ENCODE data around the gene NINL.
"Not testable (repeated sequence)": the region's sequence is repeated elsewhere in the genome, so short reads cannot be mapped to it uniquely, and the experiment has no call there.

NINL gene

DNA sequence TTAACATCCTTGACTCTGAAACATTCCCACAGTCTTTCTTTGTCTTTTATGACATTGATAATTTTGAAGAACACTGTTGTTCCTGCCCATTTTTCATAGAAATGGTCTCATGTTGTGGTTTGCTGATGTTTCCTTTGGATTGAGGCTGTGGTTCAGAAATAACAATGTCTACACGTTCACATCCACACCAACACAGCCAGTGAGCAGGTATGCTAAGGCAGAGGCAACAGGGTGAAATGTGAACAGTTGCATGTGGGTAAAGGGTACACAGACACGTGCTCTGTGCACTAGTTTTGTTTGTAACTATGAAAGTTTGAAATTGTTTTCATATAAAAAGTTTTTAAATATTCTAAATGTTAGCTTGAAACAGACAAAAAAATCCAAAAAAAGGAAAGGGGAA is 99.5 kb downstream of the NINL start:
- no peak for DNase-seq (ENCODE audit: low read depth in 2 of 2)

DNA sequence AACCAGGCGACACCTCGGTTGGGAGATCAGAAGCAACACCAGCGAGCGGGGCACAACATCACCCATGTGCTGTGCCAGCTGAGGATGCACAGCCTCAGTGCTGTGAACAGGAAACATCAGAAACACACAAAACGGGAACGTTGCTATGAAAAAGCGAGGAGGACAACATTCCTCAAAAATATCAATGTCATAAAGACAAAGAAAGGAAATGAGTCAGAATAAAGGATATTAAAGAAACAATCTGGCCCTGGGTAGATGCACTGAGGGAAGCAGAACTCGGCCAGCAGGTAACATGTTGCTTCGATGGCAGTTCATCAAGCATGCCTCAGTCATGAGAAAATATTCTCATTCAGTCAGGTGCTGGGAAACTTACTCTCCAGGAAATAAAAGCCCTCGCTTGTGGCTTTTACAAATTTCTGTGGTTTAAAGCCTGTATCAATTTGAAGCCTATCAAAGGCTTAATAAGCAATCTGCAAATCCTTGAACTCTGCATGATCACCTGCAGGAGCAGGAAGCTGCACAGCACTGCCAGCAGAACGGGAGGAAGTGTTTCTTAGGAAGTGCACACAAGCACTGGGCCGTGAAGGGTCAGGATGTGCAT is 100.3 kb downstream of the NINL start:
- no peak for DNase-seq (ENCODE audit: low read depth in 2 of 2)

DNA sequence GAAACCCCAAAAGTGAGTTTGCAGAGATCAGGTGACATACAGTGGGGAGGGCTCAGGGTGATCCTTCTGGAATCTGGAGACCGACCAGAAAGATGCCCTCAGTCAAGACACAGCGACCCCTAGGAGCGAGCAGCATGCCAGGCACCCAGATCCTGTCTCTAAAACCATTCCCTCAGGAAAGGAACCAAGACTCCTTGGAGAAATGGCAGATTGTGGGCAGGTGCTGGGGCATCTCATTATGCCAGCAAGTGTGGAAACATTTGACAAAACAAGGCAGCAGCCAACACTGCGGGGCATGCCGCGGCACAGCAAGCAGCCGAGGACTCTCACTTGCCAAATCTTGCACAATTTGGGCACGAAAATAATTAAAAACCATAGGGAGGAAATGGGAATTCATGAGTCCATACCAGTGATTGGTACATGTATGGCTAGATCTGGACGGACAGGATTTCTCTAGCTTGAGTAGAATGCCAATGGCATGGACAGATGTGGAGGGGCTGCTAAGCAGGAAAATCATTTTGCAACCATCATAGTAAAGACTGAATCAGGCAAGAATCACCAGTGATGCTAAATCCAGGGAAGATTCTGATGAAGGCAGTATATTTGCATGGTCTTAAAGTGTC is 101.0 kb downstream of the NINL start:
- DNase-seq (ENCODE audit: low read depth in 2 of 2) = no peak

DNA sequence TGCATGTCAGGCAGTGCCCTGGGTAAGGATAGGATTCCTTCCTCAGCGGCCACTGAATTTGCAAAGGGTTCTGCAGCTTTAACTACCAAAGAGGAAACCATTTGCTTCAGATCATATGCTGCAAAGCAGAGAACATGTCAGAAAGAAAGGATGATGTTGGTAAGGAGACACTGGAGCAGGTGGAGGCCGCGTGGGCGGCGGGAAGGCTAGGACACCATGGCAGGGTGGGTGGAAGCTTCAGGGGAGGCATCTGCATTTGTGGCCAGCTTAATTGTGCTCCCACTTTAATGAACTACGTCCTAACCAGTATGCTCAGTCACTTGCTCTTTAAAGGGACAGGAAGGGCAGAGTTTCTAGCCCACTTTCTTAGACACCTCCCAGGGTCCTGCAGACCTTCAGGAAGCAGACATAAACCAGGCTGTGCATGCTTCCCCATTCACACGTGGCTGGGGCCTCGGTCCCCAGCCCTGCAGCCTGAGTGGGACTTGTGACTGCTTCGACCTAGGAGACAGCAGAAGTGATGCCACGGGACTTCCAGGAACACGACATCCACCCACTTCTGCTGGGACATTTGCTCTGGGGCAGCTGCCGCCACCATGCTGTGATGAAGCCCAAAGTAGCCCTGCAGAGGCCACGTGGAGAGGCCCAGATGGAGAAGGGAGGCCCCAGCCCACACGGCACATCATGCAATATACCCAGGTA is 101.7 kb downstream of the NINL start:
- no peak for DNase-seq (ENCODE audit: low read depth in 2 of 2)

DNA sequence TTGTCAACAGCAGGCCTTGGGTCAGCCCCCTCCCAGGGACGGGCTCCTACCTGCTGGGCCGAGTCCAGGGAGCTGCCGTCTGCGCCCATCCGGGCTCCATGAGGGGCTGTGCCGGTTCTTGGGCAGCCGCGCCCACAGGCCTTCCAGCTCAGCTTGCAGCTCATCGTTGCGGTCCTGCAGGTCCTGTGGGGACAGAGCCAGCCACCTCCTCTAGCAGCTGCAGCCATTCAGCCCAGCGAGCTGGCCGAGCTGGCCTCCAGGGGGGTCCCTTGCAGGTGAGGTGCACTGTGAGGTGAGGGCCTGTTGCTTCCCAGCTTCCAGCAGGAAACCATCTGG is 103.4 kb downstream of the NINL start:
- DNase-seq (ENCODE audit: low read depth in 2 of 2) = no peak

DNA sequence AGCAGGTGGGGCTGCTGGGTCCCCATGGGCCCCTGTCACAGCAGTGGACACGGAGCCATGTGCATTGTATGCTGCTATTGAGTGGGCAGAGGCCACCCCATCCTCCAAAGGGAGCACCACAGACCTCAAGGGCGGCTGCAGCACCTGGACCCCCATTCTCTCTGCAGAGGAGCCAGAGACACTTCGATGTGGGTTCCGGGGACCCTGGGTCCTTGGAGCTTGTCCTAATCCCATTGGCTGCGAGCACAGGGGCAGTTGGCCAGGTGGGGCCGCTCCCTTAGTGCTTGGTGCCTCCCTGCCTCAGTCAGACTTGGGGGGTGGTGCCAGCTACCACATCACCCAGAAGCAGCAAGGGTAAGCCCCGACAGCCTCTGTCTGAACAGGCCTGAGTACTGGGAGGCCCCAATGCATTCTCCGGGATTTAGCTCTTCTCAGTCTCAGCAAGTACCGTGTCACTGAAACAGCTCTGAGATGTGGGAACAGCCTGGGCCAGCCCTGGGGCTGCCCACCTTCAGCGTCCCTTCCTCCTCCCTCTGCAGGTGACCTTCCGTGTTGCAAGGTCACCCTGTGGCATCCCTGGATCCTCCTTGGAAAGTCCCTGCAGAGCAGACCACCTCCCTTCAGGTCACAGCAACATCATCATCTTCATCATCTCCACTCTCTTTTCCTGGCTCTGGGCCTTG is 104.0 kb downstream of the NINL start:
- DNase-seq (ENCODE audit: low read depth in 2 of 2) = no peak

DNA sequence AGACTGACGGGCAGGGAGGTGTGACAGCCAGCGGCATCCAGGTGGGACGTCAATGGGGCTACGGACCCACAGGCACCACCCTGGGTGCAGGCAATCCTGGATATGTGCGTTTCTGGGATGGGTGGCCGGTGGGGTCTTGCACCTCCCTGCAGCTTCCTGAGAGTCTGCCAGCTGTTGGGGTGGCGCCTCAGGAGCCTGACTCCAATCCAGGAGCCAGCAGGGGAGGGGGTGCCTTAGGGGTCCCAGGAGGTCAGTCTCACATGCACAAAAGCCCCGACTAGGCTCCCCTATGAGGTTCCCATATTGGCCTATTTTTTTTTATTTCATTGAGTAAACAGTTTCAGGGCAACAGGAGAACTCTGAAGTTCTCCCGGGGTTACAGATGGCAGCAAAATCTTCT is 104.5 kb downstream of the NINL start:
- no peak for DNase-seq (ENCODE audit: low read depth in 2 of 2)

DNA sequence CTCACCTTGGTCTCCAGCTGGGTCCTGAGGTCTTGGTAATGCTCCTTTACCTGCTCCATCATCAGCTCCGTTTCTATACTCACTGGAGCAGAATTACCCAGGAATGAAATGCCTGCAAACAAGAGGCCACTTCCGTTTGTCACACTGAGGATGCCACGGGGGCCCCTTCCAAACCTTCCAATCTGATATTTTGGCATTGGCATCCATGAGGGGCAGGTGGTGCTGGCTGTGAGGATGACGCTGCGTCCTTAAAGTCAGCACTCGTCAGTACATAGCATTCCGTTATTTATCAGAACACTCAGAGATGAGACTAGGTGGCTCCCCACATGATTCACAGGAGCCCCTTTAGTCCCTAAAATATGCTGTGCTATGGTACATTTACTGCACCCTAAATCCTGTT is 105.2 kb downstream of the NINL start:
- no peak for DNase-seq (ENCODE audit: low read depth in 2 of 2)

DNA sequence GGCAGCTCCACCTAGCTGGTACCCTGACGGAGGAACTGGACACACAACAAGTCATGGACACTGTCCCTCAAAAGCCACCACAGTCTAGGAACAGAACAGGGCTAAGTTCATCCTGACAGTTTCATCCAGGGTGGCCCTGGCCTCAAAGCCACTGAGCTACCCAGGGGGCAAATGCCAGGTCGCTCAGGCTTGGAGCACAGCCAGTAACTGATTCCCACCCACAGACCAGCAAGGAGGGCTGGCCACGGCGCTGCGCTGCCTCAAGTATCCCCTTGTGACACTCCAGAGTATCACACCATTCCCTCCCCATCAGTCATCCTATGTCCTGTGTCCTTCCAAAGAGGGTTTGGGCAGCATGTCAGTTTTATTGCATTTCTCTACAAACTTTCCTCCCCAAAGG is 105.7 kb downstream of the NINL start:
- DNase-seq (ENCODE audit: low read depth in 2 of 2) = no peak

DNA sequence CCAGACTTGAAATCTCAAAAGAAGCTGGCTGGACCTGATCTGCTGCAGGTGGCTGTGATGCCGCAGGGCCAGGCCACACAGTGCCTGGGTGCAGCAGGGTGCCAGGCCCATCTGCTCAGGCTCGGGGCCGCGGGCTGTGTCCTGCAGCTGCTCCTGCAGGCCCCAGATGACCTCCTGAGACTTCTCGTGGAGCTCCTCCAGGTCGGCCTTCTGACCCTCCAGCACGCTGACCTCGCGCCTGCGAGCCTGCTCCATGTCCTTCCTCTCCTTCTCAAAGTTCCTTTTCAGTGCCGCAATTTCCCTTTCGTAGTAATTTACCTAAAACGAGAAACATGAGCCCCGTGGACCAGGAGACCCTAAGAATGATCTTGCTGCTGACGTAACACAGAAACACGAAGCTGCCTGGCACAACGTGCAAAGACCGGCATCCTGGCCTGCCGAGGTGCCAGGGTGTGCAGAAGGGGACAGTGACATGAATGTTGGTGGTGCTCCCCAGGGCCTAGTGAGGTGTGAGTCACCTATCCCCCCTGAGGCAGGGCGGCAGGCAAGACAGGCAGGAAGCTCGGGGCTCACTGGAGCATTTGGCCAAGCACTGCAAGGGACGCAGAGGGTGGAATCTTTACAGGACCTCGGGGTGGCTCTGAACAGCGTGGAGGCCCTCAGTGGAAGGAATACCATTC is 106.3 kb downstream of the NINL start:
- DNase-seq (ENCODE audit: low read depth in 2 of 2) = no peak

DNA sequence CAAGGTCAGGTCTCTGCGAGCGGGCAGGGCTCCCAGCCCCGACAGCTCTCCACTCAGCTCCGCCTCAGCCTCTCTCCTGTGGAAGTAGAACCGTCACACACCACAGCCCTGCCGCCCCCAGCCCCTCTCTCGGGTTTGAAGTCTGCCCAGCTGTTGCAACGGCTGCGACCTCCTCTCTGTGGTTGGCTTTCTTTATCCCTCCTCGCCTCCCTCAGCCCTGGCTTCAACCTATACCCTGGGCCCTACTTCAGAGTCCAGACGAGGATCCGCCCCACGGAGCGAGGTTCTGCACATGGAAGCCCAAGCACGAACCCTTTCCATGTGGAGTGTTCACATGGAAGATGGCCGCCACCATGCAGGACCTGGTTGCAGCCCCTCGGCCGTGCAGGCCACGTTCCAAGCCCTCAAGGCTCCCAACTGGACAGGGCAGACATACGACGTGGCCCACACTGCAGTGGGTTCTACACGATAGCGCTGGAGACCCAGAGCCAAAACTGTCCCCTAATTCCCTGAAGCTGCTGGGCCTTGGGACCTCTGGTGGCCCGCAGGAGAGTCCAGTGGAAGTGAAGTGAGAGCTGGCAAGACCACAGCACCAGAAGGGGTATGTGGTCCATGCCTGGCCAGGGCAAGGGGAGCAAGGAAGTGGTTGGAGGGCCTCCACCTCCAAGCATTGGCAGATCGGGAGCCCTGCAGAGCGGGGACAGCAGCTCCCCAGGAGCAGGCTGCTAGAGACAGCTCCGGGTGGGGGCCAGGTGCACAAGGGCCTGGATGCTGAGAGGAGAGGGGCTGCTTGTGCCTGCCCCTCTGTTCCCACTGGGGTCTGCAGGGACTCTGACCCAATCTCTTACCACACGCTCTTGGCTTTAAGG is 108.1 kb downstream of the NINL start:
- no peak for DNase-seq (ENCODE audit: low read depth in 2 of 2)

DNA sequence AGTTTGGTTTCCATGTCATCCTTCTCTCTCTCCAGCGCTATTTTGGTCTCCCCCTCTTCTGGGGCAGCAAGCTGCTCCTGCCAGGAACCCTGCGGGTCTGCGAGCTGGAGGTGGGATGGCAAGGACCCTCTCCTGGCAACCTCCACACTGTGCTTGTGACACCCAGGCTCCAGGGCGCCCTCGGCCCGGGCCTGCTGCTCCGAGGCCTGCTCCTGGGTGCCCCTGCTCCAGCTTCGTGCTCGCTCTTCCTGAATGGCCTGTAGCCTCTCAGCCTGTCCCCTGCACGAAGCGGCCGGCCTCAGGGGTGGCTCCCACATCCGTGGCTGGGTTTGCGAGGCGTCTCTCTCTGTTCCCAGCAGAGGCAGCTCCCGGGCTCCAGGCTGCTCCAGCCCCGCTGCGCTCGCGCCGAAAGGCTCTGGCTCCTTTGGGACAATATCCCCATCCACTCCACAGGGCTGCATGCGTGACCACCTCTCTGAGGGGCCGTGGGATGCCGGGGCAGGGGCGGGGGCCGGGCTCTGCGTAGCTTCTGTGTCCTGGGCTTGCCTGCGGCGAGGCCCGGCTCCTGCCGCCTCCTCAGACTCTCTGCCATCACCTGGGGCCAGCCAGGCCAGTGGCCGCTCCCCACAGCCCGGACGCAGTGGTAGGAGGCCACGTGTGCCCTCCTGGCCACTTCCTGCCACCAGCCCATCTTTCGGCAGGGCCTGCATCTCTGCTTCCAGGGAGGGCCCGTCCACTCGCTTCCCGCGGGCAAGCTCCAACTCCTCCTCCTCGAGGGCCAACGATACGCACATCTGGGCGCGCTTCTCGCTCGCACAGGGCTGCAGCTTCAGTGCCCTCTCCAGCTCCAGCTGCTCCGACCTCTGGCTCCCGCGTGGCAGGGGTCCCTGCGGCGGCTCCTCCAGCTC is 109.0 kb downstream of the NINL start:
- no peak for DNase-seq (ENCODE audit: low read depth in 2 of 2)

DNA sequence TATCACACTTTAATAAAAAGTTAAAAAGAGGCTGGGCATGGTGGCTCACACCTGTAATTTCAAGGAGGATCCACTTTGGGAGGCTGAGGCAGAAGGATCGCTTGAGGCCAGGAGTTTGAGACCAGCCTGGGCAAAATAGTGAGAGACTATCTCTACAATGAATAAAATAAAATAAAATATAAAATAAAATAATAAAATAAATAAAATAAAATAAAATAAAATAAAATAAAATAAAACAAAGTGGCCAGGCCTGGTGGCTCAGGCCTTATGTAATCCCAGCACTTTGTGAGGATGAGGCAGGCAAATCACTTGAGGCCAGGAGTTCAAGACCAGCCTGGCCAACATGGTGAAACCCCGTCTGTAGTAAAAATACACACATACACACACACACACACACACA is 112.0 kb downstream of the NINL start:
- DNase-seq (ENCODE audit: low read depth in 2 of 2) = not testable (repeated sequence)

DNA sequence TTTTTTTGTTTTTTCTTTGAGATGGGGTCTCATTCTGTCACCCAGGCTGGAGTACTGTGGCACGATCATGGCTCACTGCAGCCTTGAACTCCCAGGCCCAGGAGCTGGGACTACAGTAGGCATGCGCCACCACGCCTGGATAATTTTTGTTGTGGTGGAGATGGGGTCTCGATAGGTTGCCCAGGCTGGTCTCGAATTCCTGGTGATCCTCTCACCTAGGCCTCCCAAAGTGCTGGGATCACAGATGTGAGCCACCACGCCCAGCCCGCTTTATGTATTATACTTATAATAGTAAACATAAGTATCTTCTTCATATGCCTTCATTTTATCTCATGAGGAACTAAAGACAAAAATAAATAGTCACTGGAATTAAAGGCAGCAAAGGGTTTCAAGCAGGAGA is 114.3 kb downstream of the NINL start:
- no peak for DNase-seq (ENCODE audit: low read depth in 2 of 2)

DNA sequence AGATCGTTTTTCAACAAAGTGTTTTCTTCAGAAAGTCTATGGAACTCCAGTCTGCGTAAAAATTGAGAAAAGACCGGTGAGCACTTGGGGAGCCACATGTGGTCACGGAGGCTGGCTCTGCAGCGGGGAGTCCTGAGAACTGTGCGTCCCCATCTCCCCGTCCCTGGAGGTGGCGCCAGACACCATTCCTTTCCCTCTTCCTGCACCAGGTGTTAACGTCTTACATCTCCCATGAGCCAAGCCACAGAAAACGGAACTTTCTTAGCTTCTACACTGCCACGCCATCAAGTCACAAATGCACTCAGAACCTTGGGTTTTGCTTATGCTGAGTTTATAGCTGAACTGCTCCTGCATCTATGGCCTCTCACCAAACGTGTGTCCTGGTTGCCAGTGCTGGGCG is 115.3 kb downstream of the NINL start:
- DNase-seq (ENCODE audit: low read depth in 2 of 2) = peak in 1 of 2 donors; percentile 25

DNA sequence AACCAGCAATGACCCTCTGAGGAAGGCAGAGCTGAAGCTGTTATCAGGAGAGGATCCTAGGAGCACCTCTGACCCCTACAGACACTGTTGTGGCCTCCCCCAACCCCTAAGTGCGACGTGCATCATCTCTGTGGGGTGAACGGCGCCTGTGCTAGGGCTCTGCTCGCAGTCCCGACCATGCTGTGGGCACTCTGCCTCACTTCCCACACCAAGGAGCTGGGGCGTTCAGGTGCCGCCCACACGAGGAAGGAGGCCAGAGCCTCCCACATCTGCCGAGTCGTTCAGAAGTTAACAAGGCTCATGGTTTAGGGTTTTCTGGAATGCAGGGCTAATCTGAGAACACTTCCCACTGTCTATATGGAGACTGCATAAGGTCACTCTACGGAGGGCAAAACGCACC is 115.8 kb downstream of the NINL start:
- no peak for DNase-seq (ENCODE audit: low read depth in 2 of 2)

DNA sequence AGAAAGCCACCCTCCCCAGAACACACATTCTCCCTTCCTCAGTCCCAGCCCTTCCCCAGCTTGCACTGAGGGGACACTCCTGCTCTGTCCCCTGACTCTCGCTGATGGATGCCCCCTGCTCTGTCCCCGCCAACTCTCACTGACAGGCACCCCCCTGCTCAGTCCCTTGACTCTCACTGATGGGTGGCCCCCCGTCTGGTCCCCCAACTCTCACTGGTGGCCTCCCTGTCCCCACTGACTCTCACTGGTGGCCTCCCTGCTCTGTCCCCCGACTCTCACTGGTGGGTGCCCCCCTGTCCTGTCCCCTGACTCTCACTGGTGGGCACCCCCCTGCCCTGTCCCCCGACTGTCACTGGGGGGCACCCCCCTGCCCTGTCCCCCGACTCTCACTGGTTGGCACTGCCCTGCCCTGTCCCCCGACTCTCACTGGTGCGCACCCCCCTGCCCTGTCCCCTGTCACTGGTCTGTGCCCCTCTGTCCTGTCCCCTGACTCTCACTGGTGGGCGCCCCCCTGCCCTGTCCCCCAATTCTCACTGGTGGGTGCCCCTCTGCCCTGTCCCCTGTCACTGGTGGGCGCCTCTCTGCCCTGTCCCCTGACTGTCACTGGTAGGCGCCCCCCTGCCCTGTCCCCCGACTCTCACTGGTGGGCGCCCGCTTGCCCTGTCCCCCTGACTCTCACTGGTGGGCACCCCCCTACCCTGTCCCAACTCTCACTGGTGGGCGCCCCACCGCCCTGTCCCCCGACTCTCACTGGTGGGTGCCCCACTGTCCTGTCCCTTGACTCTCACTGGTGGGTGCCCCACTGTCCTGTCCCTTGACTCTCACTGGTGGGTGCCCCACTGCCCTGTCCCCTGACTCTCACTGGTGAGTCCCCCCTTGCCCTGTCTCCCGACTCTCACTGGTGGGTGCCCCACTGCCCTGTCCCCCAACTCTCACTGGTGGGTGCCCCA is 116.9 kb downstream of the NINL start:
- no peak for DNase-seq (ENCODE audit: low read depth in 2 of 2)

DNA sequence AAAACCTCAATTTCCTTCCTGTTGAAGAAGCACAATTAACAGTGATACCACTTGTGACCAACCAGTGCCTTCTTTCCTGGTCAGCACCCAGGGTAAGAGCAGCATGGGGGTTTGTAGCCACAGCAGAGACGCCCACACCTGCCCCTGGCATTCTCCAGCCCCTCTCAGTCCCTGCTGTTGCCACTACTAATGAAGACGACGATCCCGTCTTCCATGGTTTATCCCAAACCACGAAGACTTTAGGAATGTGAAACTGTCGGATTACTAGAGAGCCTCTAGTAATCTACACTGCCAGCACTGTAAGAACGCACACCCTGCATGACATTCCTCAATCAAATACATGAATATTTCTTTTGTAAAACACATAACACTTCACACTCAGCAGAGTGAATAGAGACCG is 117.9 kb downstream of the NINL start:
- DNase-seq (ENCODE audit: low read depth in 2 of 2) = no peak

DNA sequence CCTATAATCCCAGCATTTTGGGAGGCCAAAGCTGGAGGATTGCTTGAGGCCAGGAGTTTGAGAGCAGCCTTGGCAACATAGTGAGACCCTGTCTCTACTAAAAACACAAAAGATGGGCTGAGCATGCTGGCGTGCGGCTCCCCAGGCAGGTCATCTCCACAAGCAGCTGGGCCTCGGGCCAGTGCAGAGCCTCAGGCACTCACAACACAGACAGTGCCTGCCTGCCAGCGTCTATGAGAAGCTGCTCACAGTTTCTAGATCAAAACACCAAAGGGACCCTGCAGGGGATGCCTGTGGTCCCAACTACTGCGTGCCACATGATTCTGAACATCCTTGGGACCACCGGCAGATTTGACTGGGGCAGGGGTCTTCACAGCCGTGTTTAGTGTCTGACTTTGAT is 118.5 kb downstream of the NINL start:
- DNase-seq (ENCODE audit: low read depth in 2 of 2) = no peak
